ENCODE data around the gene ALG3.

The ALG3 gene

GRCh38 chr3:184239221-184239620 lies 9.5 kb downstream of the ALG3 start:
- no peak for TF ChIP-seq SIN3A (IDR thresholded peaks at IDR 0.05; ENCODE audit: borderline replicate concordance, insufficient read depth, low read length)
- TF ChIP-seq POLR2AphosphoS5 (IDR thresholded peaks at IDR 0.05; ENCODE audit: low read depth, low read length) = no peak
- TF ChIP-seq FOXP2 (optimal IDR thresholded peaks at IDR 0.05; ENCODE audit: borderline replicate concordance, extremely low read depth, extremely low read length, insufficient read depth) = no peak
- no peak for TF ChIP-seq TAF1 (IDR thresholded peaks at IDR 0.05; ENCODE audit: borderline replicate concordance, insufficient read depth, low read length)
- TF ChIP-seq REST (IDR thresholded peaks at IDR 0.05; ENCODE audit: insufficient read depth in 1 of 2, low read depth in 2 of 2, low read length in 2 of 2) = no peak

- no peak for TF ChIP-seq FOXP2 (optimal IDR thresholded peaks at IDR 0.05; ENCODE audit: borderline replicate concordance, extremely low read depth, extremely low read length, insufficient read depth)
- TF ChIP-seq SIN3A (IDR thresholded peaks at IDR 0.05; ENCODE audit: borderline replicate concordance, insufficient read depth, low read length) = no peak
- TF ChIP-seq TAF1 (IDR thresholded peaks at IDR 0.05; ENCODE audit: borderline replicate concordance, insufficient read depth, low read length) = no peak
- no peak for TF ChIP-seq POLR2AphosphoS5 (IDR thresholded peaks at IDR 0.05; ENCODE audit: low read depth, low read length)
- TF ChIP-seq REST (IDR thresholded peaks at IDR 0.05; ENCODE audit: insufficient read depth in 1 of 2, low read depth in 2 of 2, low read length in 2 of 2) = no peak
Measured at GRCh38 chr3:184238246-184238818, 10.4 kb downstream of the ALG3 start.

GRCh38 chr3:184237807-184238206 lies 11.0 kb downstream of the ALG3 start:
- TF ChIP-seq TAF1 (IDR thresholded peaks at IDR 0.05; ENCODE audit: borderline replicate concordance, insufficient read depth, low read length) (no peak), SIN3A (IDR thresholded peaks at IDR 0.05; ENCODE audit: borderline replicate concordance, insufficient read depth, low read length) (no peak), REST (IDR thresholded peaks at IDR 0.05; ENCODE audit: insufficient read depth in 1 of 2, low read depth in 2 of 2, low read length in 2 of 2) (no peak), FOXP2 (optimal IDR thresholded peaks at IDR 0.05; ENCODE audit: borderline replicate concordance, extremely low read depth, extremely low read length, insufficient read depth) (no peak), POLR2AphosphoS5 (IDR thresholded peaks at IDR 0.05; ENCODE audit: low read depth, low read length) (no peak)

GRCh38 chr3:184237211-184237610 lies 11.6 kb downstream of the ALG3 start:
- TF ChIP-seq TAF1 (IDR thresholded peaks at IDR 0.05; ENCODE audit: borderline replicate concordance, insufficient read depth, low read length) (no peak), FOXP2 (optimal IDR thresholded peaks at IDR 0.05; ENCODE audit: borderline replicate concordance, extremely low read depth, extremely low read length, insufficient read depth) (no peak), POLR2AphosphoS5 (IDR thresholded peaks at IDR 0.05; ENCODE audit: low read depth, low read length) (no peak), SIN3A (IDR thresholded peaks at IDR 0.05; ENCODE audit: borderline replicate concordance, insufficient read depth, low read length) (no peak), REST (IDR thresholded peaks at IDR 0.05; ENCODE audit: insufficient read depth in 1 of 2, low read depth in 2 of 2, low read length in 2 of 2) (no peak)

Data from PFSK-1 (cell line).